G401.6 (cell line): ENCODE measurements around the gene MTHFS.
"Not testable (repeated sequence)": the region's sequence is repeated elsewhere in the genome, so short reads cannot be mapped to it uniquely, and the experiment has no call there.

Experiments used
- FAIRE-seq: peaks from 2 replicates; lab custom pipeline; 2012; peaks lifted over from hg19 to GRCh38; lab: Jason Lieb, UNC

Gene MTHFS

DNA sequence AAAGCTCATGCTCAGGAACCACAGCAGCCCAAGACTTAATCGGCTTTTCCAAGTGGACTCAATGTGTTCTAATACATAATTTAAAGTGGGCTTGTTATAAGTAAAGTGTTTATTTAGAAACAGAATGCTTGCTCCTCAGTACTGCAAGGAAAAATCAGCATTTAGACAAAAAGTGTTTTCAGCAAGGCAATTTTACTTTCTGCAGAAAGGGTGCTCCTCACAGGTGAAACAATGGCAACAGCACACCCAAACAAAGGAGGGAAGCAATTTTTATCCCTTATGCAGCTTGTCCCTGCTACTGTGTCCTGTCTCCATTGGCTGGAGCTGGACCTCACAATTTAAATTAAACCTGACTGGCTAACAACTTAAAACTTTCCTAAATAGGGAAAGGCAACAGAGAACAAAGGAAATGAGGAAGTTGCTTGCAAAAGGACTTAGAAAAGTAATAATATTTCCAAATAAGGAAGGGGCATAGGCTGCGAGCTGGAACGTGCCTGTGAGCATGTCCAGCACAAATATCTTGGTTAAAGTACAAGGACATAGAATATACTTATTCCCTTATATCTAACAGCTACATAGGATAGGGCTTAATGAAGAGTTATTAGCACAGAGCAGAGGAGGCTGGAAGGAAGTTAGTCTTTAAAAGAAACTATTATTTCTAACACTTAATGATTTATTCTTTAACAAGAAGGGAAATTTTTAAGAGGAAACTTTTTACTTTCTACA is 19.1 kb upstream of the MTHFS start:
- FAIRE-seq, result not testable (repeated sequence)

- FAIRE-seq, result no peak
These were observed 17.9 kb upstream of the MTHFS start for GRCh38 chr15:79914728-79915127.

GRCh38 chr15:79909556-79910335 is 12.9 kb upstream of the MTHFS start:
- not testable (repeated sequence) for FAIRE-seq

- no peak for FAIRE-seq
These were observed 7.5 kb upstream of the MTHFS start for GRCh38 chr15:79904271-79904670.

DNA sequence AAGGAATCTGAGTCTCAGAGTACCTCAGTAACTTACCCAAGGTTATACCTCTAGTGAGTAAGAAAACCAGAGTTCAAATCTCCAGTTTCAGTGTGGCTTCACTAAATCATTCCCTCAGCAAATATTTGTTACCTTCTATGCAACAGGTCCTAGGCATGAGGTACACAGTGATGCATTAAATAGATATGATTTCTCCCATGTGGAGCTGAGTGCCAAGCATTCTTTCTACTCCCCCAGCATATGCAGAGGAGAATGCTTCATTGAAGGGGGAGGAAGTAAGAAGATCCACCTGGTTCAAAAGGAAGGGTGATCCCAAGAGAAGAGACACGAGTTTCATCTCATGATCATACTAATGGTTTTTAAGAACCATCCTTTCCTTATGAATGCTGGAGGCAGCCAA is 6.8 kb upstream of the MTHFS start:
- no peak for FAIRE-seq

- FAIRE-seq, result no peak
These were observed 6.3 kb upstream of the MTHFS start for GRCh38 chr15:79903144-79903543.

- FAIRE-seq, result no peak
These were observed 5.1 kb upstream of the MTHFS start for GRCh38 chr15:79901958-79902357.

DNA sequence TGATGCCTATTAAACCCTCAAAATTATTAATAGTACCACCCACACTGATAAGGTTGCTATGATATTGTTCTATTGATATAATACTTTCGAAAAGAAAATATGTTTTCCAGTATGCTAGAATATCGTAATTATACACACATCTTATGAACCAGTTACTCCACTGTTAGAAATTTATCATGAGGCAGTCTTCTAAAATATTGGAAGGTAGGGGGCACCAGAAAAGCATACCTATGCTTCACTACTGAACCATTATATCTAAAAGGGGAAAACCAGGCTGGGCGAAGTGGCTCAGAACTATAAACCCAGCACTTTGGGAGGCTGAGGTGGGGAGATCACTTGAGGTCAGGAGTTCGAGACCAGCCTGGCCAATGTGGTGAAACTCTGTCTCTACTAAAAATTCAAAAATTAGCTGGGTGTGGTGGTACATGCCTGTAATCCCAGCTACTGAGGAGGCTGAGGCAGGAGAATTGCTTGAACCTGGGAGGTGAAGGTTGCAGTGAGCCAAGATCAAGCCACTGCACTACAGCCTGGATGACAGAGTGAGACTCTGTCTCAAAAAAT is 4.1 kb upstream of the MTHFS start:
- FAIRE-seq, result not testable (repeated sequence)

DNA sequence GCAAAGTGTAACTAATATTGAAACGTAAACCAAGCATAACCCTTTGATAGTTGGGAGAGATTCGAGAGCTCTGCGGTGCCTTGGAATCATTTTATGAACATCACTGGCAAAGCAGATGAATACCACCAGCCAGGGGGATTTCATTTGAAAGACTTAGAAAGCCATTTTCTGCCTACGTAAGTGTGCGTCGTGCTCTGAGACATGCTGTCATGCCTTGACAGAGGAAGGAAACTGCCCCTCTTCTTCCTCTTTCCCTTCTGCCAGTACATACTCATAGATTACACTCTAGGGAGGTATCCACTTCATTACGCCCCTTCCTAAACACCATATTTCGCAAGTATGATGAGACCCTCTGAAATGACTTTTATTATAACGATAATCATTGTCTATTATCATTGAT is 3.3 kb upstream of the MTHFS start:
- no peak for FAIRE-seq

GRCh38 chr15:79898786-79899185 is 2.0 kb upstream of the MTHFS start:
- not testable (repeated sequence) for FAIRE-seq

GRCh38 chr15:79898369-79898768 is 1.6 kb upstream of the MTHFS start:
- FAIRE-seq, result no peak

- FAIRE-seq, result no peak
These were observed 893 bp upstream of the MTHFS start for GRCh38 chr15:79897701-79898113.

GRCh38 chr15:79897380-79897678 is 515 bp upstream of the MTHFS start:
- FAIRE-seq, result no peak

- FAIRE-seq, result no peak
These were observed 632 bp downstream of the MTHFS start for GRCh38 chr15:79896131-79896633.

DNA sequence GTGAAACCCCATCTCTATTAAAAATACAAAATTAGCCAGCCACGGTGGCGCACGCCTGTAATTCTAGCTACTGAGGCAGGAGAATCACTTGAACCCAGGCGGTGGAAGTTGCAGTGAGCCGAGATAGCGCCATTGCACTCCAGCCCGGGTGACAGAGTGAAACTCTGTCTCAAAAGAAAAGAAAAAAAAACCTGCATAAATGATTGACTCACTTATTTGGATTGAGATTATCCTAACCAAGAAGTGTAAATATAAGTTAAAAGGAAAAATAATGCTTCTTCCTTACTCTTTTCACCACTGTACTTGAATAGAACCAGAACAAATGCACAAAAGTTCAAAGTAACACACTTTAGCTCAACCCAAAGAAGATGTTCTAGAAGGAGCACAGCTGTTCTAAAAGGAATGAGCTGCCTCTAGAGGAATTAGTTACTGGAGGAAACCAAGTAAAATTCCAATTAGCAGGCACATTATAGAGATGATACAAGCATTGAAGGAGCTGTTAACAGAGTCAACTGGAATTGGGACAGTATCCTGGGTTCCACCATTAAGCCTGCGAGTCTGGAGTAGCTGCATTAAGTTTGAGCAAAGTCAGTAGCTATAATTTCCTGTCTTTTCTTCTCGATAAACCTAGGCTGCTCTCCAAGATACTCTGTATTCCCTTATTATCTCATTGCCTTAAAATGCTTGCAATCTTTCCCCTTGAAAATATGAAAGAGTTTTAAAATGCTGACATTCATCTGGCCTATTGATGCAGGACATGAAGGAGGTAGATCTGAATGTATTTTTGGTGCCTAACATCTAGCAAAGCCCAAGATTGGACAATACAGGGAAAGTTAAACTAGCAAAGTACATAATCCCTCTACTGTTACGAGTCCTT is 9.5 kb downstream of the MTHFS start:
- FAIRE-seq, result no peak

- no peak for FAIRE-seq
These were observed 10.7 kb downstream of the MTHFS start for GRCh38 chr15:79886124-79886523.

DNA sequence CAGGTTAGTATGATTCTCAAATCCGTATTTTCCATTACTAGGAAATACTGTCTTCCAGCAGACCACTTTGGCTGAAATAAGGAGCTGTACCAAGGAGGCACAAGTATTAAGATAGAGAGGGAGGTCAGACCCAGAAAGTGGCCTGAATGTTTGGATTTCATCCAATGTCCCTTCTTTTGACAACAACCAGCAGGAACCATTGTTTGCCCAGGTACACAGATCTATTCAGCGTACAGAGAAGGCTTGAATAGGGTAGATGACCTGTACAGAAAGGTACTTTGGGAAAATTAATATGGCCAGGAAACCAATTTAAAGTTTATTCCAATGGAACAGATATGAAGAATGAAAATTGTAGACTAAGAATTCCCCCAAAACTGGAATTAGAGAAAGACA is 12.6 kb downstream of the MTHFS start:
- FAIRE-seq, result no peak

DNA sequence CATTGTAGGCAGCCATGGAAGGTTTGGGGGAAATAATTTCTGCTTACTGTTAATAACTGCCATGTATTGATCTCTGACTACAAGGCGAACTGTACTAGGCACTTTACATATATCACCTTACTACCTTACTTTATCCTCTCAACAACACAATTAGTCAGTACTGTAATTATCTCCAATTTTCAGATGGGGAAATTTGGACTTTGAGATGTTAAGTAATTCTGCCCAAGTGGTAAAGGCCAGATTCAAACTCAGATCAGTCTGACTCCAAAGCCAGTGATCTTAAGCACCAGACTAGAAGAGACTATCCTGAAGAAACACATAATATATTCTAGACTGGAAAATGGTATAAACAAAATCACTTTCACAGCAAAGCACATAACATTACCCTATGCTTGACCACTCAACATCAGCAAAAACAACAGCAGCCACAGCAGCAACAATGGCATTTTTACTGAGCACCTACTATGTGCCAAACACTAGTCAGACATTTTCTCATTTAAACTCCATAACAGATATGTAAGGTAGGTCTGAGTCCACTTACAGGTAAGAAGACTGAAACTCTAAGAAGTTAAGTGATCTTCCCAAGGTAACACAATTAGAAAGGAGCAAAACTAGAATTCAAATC is 13.1 kb downstream of the MTHFS start:
- FAIRE-seq, result no peak

DNA sequence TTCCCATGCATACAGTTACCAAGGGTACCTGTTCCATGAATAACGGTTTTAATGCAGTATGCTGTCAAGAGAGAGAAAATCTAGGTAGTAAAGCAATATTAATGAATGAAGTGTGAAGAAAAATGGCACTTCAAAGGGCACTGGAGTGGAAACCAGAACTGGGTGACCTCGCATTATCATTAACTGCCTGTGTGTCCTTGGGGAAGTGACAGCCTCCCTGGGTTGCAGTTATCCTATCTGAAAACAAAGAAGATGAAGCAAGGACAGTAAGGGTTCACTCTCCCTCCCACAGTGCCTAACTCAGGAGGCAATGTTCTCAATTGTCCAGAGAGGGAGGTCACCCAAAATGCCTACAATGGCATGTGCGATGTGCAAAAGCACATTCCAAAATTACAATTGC is 15.1 kb downstream of the MTHFS start:
- FAIRE-seq, result no peak

DNA sequence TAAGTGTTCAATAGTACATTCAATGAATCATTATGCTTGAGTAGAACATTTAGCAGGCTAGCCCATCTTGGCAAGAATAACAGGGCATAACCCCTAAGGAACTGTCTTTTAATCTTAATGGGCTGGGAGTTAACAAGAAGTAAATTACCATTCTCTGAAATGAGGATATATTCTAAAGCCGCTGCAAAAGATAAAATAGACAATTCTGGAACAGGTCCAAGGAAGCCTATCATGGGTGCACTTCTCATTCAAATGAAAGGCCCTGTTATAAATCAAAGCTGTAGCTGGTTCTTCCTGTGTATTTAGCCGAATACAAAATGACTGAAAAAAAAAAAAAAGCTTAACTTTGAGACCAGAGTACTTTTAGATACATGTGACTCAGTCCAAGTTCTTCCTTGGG is 15.6 kb downstream of the MTHFS start:
- no peak for FAIRE-seq

DNA sequence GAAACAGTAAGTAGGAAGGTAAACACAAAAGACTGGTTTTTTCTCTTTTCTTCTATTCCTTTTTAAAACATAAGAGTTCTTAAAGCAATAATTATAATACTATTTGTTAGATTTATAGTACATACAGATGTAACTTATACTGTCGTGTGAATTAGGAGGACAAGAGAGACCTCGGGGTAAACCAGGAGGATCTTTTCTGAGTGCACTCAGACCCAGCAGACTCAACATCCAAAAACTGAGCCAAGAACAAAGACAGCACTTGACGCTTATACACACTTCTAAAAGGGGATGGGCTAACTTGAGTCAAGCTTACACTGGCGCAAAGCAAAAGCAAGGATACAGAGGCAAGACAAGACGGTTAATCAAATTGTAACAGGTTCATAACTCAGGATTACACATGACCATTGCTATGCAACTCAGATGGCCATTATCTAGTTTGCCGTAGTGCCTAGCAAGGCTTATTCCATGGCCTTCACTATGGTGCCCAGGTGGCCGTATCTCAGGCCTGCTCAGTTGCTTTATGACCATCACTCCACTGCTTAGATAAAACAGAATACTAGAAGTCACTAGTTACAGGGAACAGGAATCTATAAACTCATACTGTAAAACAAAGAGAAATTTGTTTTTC is 18.6 kb downstream of the MTHFS start:
- FAIRE-seq, result no peak

- no peak for FAIRE-seq
These were observed 21.6 kb downstream of the MTHFS start for GRCh38 chr15:79875213-79875612.
